Epidermal melanocyte (primary cell): ENCODE data around the gene CITED4.

Experiments used
- DNase-seq: peaks from one replicate; pipeline ENCODE4 v3.0.0; 2011; ENCODE audit warnings: low spot score; ENCODE audit not compliant: insufficient read length

The CITED4 gene

DNA sequence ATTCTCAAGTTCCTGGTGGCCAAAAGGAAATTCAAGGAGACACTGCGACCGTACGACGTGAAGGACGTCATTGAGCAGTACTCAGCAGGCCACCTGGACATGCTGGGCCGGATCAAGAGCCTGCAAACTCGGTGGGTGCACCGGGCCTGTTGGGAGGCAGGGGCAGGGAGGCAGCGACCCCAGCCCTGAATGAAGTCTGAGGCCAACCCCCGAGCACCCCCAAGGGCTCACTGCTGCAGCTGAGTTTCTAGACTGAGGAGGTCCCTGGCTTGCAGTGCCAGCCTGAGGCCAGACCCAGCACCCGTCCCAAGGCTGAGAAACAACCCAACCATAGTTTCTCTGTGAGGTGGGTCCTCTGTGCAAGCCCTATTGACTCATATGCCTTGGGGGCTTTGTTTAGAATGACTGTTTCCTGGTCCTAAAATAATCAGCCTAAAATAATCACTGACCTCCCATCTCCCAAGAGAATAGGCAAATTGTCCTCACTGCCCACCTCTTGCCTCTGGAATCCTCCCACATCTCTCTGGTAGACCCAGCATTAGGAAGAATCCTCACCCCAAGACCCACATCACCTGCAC is 27.1 kb downstream of the CITED4 start:
- DNase-seq: no peak

- no peak for DNase-seq
These were observed 28.2 kb downstream of the CITED4 start for GRCh38 chr1:40833979-40834378.

- DNase-seq: no peak
These were observed 31.0 kb downstream of the CITED4 start for GRCh38 chr1:40831001-40831732.

DNA sequence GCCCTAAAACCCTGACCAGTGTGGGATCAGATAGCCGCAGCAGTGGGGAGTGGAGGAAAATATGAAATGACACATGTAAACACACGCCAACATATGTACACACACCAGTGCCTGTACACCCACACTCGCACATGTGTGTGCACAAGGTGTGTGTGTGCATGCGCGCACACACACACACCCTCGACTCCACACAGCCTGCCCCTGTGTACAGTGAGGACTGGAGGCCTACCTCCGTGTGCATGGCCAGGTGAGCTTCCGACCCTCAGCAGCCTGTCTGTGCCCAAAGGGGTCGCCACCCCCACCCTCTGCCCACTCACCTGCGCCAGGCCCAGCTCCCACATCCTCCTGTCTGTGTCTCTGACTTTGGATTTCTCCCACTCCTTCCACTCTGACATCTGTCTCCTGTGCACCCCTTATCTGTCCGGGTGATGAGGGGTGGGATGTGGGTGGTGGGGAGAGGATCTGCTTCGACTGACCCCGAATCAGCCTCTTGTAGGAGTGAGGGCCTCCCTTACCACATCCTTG is 31.7 kb downstream of the CITED4 start:
- DNase-seq: no peak

DNA sequence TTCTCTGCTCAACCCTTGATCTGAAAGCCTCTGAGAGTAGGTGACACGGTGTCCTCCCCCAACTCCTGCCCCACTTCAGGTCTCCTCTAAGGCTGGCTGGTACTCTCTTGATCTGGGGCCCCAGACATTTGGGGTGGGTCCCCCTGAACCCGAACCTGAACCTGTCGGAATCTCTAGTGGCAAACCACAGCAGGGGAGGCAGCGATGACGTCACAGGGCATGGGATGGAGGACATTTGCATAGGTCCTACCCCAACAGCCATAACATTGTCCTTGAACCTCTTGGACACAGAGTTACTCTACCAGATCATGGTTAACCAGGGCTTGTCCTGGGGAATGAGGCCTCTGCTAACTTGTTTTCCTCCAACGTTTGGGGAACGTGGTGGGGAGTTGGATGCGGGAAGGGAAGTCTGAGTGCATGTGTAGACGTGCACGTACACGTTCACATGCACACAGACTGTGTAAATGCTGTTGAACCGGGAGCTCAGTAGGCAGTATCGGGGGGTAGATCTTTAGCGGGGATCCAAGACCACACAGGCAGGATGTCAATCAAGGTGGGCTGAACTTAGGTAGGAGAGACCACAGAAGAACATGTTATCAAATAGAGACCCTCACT is 32.4 kb downstream of the CITED4 start:
- no peak for DNase-seq

GRCh38 chr1:40825996-40826395 is 36.2 kb downstream of the CITED4 start:
- no peak for DNase-seq

GRCh38 chr1:40825435-40825788 is 36.8 kb downstream of the CITED4 start:
- DNase-seq: no peak

- no peak for DNase-seq
These were observed 37.4 kb downstream of the CITED4 start for GRCh38 chr1:40824591-40825434.

- DNase-seq: no peak
These were observed 38.2 kb downstream of the CITED4 start for GRCh38 chr1:40823983-40824382.

- no peak for DNase-seq
These were observed 38.8 kb downstream of the CITED4 start for GRCh38 chr1:40823345-40823744.

DNA sequence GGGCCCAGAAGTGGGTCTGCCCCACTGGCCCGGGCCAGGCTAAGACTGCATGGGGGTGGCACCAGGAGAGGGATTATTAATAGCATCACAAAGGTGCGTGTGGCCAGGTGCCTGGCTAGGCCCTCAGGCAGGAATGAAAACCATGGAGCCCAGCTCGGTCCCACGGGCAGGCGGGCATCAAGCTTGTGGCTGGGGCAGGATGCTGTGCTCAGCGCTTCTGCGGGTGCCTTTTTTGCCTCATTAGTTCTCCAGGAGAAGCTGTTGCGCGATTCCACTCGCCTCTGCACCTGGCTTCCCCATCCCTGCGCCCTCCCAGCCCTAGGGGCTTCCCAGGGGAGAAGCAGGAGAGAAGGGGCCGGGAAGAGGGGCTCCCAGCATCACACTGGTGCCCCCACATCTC is 39.3 kb downstream of the CITED4 start:
- DNase-seq: no peak

GRCh38 chr1:40820911-40821693 is 41.1 kb downstream of the CITED4 start:
- no peak for DNase-seq

- no peak for DNase-seq
These were observed 41.8 kb downstream of the CITED4 start for GRCh38 chr1:40820251-40820797.

GRCh38 chr1:40819101-40819500 is 43.1 kb downstream of the CITED4 start:
- DNase-seq: no peak

GRCh38 chr1:40818264-40818961 is 43.8 kb downstream of the CITED4 start:
- no peak for DNase-seq

DNA sequence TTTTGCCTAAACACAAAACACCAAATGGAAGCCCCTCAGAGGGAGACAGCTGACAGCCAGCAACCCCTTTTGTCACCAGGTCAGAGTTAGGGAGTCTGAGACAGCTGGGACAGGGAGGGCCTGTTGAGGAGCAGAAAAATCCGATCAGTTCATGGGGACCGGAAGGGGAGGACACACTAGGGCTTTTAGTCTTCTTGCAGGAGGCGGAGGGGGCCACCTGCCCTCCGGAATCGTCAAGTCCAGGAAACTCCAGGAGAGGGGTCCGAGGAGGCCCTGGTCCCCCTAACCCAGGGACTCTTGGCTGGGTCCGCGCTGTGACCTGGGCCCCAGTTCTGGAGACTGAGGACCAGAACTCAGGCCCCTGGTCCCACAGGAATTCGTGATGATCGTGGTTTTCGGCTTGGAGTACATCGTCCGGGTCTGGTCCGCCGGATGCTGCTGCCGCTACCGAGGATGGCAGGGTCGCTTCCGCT is 44.3 kb downstream of the CITED4 start:
- DNase-seq: no peak

- DNase-seq: no peak
These were observed 46.7 kb downstream of the CITED4 start for GRCh38 chr1:40815420-40815819.
